ENCODE results near the gene CENPP. TPM values are rescaled to one million over a fixed set of nuclear protein-coding genes. Genes with fewer than 3 reads are reported as not detected.

The CENPP gene
- total RNA-seq, 2 experiments from 2014 or later: 22.8 to 38.3 TPM

- Mint-ChIP-seq H3K9me3 (ENCODE audit: low read depth) (no peaks in the 10 kb centered on the region), H3K27me3 (no peaks in the 10 kb centered on the region), H3K4me1 (peaks cover 6% of the 10 kb centered on the region), H3K4me3 (no peak overlapping the region), H3K27ac (no peak overlapping the region), H3K36me3 (peaks cover 4% of the 10 kb centered on the region)
- ATAC-seq (no peak), DNase-seq (no peak)
- CTCF ChIA-PET: no interaction called here
These were observed 99.7 kb downstream of the CENPP start for GRCh38 chr9:92425474-92425873.

GRCh38 chr9:92426501-92427145 lies 100.9 kb downstream of the CENPP start:
- Mint-ChIP-seq H3K27me3 (no peaks in the 10 kb centered on the region), H3K4me1 (peaks cover 6% of the 10 kb centered on the region), H3K36me3 (peaks cover 2% of the 10 kb centered on the region), H3K27ac (no peak overlapping the region), H3K9me3 (ENCODE audit: low read depth) (no peaks in the 10 kb centered on the region), H3K4me3 (no peak overlapping the region)
- ATAC-seq: no peak
- DNase-seq: no peak
- CTCF ChIA-PET: no interaction called here

GRCh38 chr9:92429836-92430235 lies 104.1 kb downstream of the CENPP start:
- H3K9me3 Mint-ChIP-seq (ENCODE audit: low read depth): no peaks in the 10 kb centered on the region
- DNase-seq: no peak
- CTCF ChIA-PET: no interaction called here

GRCh38 chr9:92432350-92432749 lies 106.6 kb downstream of the CENPP start:
- peaks cover 1% of the 10 kb centered on the region for H3K4me1 Mint-ChIP-seq
- DNase-seq: no peak
- CTCF ChIA-PET: no interaction called here
- H3K4me3 Mint-ChIP-seq: no peak overlapping the region
- ATAC-seq: no peak
- H3K27ac Mint-ChIP-seq: no peak overlapping the region
- H3K9me3 Mint-ChIP-seq (ENCODE audit: low read depth): no peaks in the 10 kb centered on the region
- H3K36me3 Mint-ChIP-seq: peaks cover 3% of the 10 kb centered on the region
- H3K27me3 Mint-ChIP-seq: no peaks in the 10 kb centered on the region

More at GRCh38 chr9:92429836-92430235, 104.1 kb downstream of the CENPP start:
- Mint-ChIP-seq H3K27ac (no peak overlapping the region), H3K36me3 (peaks cover 2% of the 10 kb centered on the region), H3K4me1 (peaks cover 3% of the 10 kb centered on the region), H3K27me3 (no peaks in the 10 kb centered on the region), H3K4me3 (no peak overlapping the region)
- no peak for ATAC-seq

GRCh38 chr9:92432972-92433548 lies 107.3 kb downstream of the CENPP start:
- H3K9me3 Mint-ChIP-seq (ENCODE audit: low read depth): no peaks in the 10 kb centered on the region
- CTCF ChIA-PET: no interaction called here
- H3K4me1 Mint-ChIP-seq: peaks cover 1% of the 10 kb centered on the region
- no peaks in the 10 kb centered on the region for H3K27me3 Mint-ChIP-seq
- no peak overlapping the region for H3K27ac Mint-ChIP-seq
- H3K36me3 Mint-ChIP-seq: peaks cover 3% of the 10 kb centered on the region
- no peak overlapping the region for H3K4me3 Mint-ChIP-seq
- ATAC-seq (no peak), DNase-seq (no peak)

- no peaks in the 10 kb centered on the region for H3K27me3 Mint-ChIP-seq
- H3K27ac Mint-ChIP-seq: no peak overlapping the region
- no peaks in the 10 kb centered on the region for H3K9me3 Mint-ChIP-seq (ENCODE audit: low read depth)
- H3K4me1 Mint-ChIP-seq: peaks cover 8% of the 10 kb centered on the region
- no peak for DNase-seq
- CTCF ChIA-PET: no interaction called here
- H3K4me3 Mint-ChIP-seq: no peak overlapping the region
- ATAC-seq: no peak
- H3K36me3 Mint-ChIP-seq: peaks cover 3% of the 10 kb centered on the region
These were observed 109.5 kb downstream of the CENPP start for GRCh38 chr9:92435263-92435662.

- no peak for ATAC-seq
- H3K27me3 Mint-ChIP-seq: no peaks in the 10 kb centered on the region
- CTCF ChIA-PET: interaction anchor here (0.9 to 1.7 kb wide), 5 partner anchors 96 to 305 kb away, joined by 3 to 11 read pairs (median 4); partner anchors contain the start of gene CENPP
These were observed 113.3 kb downstream of the CENPP start for GRCh38 chr9:92438900-92439526.

GRCh38 chr9:92439921-92440750 lies 114.4 kb downstream of the CENPP start:
- Mint-ChIP-seq H3K4me3 (peak overlapping the region; percentile 52), H3K9me3 (ENCODE audit: low read depth) (no peaks in the 10 kb centered on the region), H3K36me3 (peaks cover 2% of the 10 kb centered on the region), H3K27ac (peak overlapping the region; percentile 71), H3K4me1 (peaks cover 15% of the 10 kb centered on the region), H3K27me3 (no peaks in the 10 kb centered on the region)
- DNase-seq (no peak), ATAC-seq (no peak)
- CTCF ChIA-PET: interaction anchor here (1.3 to 1.7 kb wide), 2 partner anchors 114 to 300 kb away, joined by 5 to 11 read pairs; partner anchors contain the start of gene CENPP

More at GRCh38 chr9:92438900-92439526, 113.3 kb downstream of the CENPP start:
- Mint-ChIP-seq H3K27ac (no peak overlapping the region), H3K36me3 (peaks cover 2% of the 10 kb centered on the region), H3K4me3 (no peak overlapping the region), H3K9me3 (ENCODE audit: low read depth) (no peaks in the 10 kb centered on the region), H3K4me1 (peaks cover 15% of the 10 kb centered on the region)
- DNase-seq: no peak

GRCh38 chr9:92440751-92441046 lies 114.9 kb downstream of the CENPP start:
- ATAC-seq (peak; percentile 77), DNase-seq (no peak)
- peak overlapping the region; percentile 71 for H3K27ac Mint-ChIP-seq
- H3K36me3 Mint-ChIP-seq: no peaks in the 10 kb centered on the region
- CTCF ChIA-PET: interaction anchor here (1.3 kb wide), 1 partner anchor 300 kb away, joined by 5 read pairs; no protein-coding TSS in a partner anchor
- H3K4me3 Mint-ChIP-seq: peak overlapping the region; percentile 52
- no peaks in the 10 kb centered on the region for H3K9me3 Mint-ChIP-seq (ENCODE audit: low read depth)
- no peaks in the 10 kb centered on the region for H3K27me3 Mint-ChIP-seq
- peaks cover 15% of the 10 kb centered on the region for H3K4me1 Mint-ChIP-seq

GRCh38 chr9:92444841-92445240 lies 119.1 kb downstream of the CENPP start:
- Mint-ChIP-seq H3K4me3 (no peak overlapping the region), H3K9me3 (ENCODE audit: low read depth) (no peaks in the 10 kb centered on the region), H3K36me3 (no peaks in the 10 kb centered on the region), H3K4me1 (peaks cover 11% of the 10 kb centered on the region), H3K27ac (no peak overlapping the region), H3K27me3 (no peaks in the 10 kb centered on the region)
- CTCF ChIA-PET: no interaction called here
- DNase-seq (no peak), ATAC-seq (no peak)

- H3K36me3 Mint-ChIP-seq: no peaks in the 10 kb centered on the region
- ATAC-seq: no peak
- no peak overlapping the region for H3K4me3 Mint-ChIP-seq
- DNase-seq: no peak
- no peaks in the 10 kb centered on the region for H3K27me3 Mint-ChIP-seq
- CTCF ChIA-PET: interaction anchor here (1.4 kb wide), 1 partner anchor 9 kb away, joined by 5 read pairs; no protein-coding TSS in a partner anchor
- H3K9me3 Mint-ChIP-seq (ENCODE audit: low read depth): no peaks in the 10 kb centered on the region
- H3K27ac Mint-ChIP-seq: no peak overlapping the region
- no peaks in the 10 kb centered on the region for H3K4me1 Mint-ChIP-seq
These were observed 120.8 kb downstream of the CENPP start for GRCh38 chr9:92446536-92446935.

- ATAC-seq: no peak
- Mint-ChIP-seq H3K27me3 (no peaks in the 10 kb centered on the region), H3K36me3 (no peaks in the 10 kb centered on the region), H3K4me1 (no peaks in the 10 kb centered on the region), H3K27ac (no peak overlapping the region), H3K4me3 (no peak overlapping the region), H3K9me3 (ENCODE audit: low read depth) (no peaks in the 10 kb centered on the region)
- CTCF ChIA-PET: interaction anchor here (1.2 to 1.4 kb wide), 2 partner anchors 9 to 131 kb away, joined by 3 to 5 read pairs; no protein-coding TSS in a partner anchor
- no peak for DNase-seq
These were observed 129.5 kb downstream of the CENPP start for GRCh38 chr9:92455217-92455616.

GRCh38 chr9:92457576-92457975 lies 131.8 kb downstream of the CENPP start:
- H3K4me3 Mint-ChIP-seq: no peak overlapping the region
- DNase-seq (no peak), ATAC-seq (no peak)
- H3K27ac Mint-ChIP-seq: no peak overlapping the region
- H3K4me1 Mint-ChIP-seq: no peaks in the 10 kb centered on the region
- CTCF ChIA-PET: no interaction called here
- H3K9me3 Mint-ChIP-seq (ENCODE audit: low read depth): no peaks in the 10 kb centered on the region
- H3K27me3 Mint-ChIP-seq: no peaks in the 10 kb centered on the region
- H3K36me3 Mint-ChIP-seq: no peaks in the 10 kb centered on the region
